SK-N-DZ (cell line): ENCODE data around the gene CCDC61.

Source experiments
- DNase-seq: peaks from one replicate; pipeline ENCODE4 v3.0.0-alpha.2; 2015; ENCODE audit warnings: low spot score

CCDC61 gene

DNA sequence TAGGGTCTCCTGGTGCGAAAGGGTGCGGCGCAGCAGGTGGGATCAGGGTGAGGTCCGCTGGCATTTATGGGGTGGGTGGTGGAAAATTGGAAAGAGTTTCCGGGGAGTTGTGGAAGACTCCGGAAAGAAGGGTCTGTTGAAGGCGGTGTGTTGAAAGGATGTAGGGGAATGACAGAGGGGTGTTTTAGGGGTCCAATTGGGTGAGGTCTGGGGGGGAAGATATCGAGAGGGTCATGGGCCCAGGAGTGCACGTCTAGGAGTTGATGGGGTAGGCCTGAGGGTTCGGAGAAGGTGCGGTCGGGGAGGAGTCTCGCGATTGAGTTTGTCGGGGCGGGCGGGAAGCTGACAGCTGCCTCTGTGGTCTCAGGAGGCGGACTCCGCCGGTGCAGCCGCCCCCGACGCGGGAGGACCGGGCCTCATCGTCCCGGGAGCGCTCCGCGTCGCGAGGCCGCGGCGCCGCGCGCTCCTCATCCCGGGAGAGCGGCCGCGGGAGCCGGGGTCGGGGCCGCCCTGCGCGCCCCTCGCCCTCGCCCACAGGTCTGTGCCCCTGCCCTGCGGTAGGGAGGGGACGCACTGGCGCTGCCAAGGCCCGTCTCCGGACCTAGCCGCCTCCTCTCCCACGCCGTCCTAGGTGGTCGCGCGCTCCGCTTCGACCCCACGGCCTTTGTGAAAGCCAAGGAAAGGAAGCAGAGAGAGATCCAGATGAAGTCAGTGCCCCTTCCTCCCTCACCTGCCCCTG, 20.6 kb downstream of the CCDC61 start:
- DNase-seq: no peak

- peak; percentile 53 for DNase-seq
These were observed 21.3 kb downstream of the CCDC61 start for GRCh38 chr19:46016426-46017094.

DNA sequence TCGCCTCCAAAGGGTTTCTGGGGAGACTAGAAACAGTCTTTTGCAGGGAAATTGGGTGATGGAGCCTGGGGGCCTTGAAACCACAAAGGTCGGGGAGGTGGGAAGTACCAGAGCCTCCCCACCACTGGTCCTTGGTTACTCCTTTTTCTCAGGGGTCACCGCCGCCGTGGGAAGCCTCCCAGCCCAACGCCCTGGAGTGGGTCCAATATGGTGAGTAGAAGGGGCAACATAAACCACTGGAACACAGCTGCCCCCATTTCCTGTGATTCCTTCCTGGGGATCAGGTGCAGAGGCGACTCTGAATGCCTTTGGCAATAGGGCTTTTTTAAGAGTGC, 21.8 kb downstream of the CCDC61 start:
- DNase-seq: no peak

DNA sequence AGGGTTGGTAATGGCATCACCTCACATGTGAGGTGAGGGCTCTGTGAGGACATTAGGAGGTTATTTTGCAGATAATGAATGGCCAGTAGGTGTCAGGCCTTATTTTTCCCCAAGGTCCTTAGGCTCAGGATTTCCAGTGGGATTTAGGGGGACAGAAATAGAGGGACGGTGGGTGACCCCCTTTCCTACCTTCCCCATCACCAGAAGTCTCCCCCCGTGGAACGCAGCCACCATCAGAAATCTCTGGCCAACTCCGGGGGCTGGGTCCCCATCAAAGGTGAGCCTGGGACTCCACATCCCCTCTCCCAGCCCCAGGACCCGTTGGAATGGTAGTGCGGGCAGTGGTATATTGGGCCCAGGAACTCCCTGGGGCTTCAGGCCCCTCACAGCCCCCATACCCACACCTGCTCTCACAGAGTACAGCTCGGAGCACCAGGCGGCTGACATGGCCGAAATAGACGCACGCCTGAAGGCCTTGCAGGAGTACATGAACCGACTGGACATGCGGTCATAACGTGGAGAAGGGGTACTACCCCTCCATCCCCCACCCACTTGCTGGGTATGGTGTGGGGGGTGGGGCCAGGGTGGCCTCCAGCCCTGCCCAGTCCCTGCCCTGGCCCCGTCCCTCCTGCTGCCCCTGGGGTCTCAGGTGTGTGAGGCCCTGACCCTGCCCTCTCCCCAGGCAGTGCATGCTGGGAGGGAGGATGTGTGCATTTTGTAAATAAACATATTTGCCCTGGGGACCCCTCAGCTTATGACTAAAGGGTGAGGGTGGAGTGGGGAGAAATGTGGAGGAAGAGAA, 22.8 kb downstream of the CCDC61 start:
- DNase-seq: no peak

GRCh38 chr19:46018729-46019251, 23.5 kb downstream of the CCDC61 start:
- DNase-seq: no peak

DNA sequence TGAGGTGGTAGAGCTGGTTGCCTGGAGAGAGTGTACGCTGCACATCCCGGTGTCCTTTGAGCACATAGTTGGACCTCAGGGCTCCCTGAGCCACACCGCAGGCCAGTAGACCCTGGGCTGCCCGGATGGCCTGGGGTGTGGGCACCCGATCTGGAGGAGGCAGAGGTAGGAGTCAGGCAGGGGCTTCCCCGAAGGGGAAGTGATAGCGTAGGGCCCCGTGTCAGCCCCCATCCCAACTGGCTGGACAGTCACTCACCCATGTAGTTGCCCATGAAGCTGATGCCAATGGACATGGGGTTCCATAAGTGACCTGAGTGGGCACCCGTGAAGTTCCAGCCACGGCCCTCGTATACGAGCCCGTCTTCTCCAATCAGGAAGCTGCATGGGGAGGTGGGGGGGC, 24.0 kb downstream of the CCDC61 start:
- DNase-seq: no peak

- DNase-seq: no peak
These were observed 25.5 kb downstream of the CCDC61 start for GRCh38 chr19:46020819-46021125.

GRCh38 chr19:46021531-46022041, 26.3 kb downstream of the CCDC61 start:
- DNase-seq: no peak

GRCh38 chr19:46022061-46022430, 26.8 kb downstream of the CCDC61 start:
- DNase-seq: no peak

DNA sequence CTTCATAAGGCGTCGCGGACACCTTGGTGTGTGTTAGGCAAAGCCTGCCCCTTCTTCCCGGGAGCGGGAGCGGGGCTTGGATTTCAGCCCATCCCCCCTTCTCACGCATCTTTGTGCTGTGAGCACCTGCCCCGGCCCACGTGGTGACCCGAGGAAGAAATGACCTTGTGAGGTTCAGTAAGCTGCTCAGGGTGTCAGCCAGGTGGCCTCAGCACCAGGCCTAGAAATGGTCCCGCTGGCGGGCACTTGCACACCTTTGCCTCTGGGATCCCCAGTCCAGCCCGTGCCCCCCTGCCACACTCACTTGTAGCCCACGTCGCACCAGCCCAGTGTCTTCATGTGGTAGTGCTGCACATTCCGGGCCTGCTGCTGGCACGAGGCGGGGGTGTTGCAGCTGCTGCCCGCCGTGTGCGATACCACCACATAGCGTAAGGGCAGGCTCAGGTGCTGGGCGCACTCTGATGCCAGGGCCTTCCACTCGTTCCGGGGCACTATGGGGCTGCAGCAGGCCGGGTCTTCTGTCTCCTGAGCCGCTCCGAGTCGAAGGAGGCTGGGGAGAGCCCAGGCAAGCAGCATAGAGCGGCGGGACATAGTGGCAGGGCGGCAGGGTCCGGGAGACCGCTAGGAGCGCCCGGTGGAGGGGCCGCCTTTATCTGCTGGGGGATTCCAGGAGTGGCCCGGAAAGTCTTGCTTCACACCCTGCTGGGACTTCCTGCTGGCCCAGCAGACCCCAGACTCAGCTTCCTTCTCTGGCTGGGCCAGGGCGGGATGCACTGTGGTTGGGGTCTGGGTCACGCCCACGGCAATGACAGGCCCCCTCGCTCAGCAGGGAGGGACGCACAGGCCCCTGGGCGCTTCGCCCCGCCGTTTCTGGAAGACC, 27.4 kb downstream of the CCDC61 start, which contains the start of gene PGLYRP1:
Gene PGLYRP1, minus strand, starts transcription at position 623 of the 880 bp plus-strand sequence. Its CDS starts 32 bp downstream, at position 591.
- no peak for DNase-seq

DNA sequence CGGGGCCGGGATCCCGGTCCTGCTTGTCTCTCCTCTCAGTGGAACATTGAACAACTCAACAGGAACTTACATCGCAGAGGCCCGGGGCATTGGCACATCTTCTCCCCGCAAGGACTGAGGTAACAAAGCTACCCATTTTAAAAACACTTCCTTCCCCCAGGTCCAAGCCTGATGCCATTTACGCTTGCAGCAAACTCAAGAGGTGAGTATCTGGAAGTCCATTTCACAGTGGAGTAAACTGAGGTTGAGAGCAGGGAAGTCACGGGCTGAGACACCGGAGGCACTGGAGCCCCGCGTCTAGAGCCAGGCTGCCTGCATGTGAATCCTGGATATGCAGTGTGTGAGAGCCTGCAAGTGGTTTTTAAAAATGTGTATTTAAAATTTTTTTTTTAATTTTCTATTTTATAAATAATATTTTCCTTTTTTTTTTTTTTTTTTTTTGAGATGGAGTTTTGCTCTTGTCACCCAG, 28.1 kb downstream of the CCDC61 start:
- DNase-seq: no peak

- no peak for DNase-seq
These were observed 30.6 kb downstream of the CCDC61 start for GRCh38 chr19:46025835-46026234.

- no peak for DNase-seq
These were observed 35.7 kb downstream of the CCDC61 start for GRCh38 chr19:46030812-46031550.

DNA sequence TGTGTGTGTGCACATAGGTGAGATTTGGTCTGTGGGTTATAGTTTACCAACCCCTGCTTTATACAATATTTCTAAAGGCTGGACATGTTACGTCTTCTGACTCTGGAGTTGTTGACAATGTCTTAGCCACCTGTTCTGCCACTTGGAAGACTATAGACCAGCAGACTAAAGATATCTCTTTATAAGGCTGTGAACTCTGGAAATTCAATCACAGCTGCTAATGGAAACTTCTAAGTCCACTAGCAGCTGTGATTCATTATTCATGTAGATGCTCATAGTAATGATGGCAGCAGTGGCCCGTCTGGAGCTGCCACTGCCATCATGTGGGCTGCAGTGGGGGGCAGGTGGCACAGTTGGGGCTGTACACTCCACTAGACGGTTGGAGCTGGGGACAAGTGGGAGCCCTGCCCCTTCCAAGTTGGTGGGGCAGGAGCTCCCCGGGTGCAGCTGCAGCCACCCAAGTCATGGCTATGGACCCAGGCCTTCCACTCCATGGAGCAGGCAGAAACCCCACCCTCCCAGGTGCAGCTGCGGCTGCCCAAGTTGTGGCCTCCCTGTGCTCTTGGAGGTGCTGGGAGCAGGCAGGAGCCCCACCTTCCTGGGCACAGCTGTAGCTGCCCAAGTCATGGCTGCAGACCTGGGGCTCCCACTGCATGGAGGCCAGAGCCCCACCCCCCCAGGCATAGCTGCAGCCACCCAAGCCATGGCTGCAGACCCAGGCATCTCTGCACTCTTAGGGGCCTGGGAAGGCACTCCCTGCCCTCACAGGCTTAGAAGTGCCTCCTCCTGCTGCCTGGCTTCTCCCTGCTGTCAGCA, 36.7 kb downstream of the CCDC61 start:
- DNase-seq: no peak

DNA sequence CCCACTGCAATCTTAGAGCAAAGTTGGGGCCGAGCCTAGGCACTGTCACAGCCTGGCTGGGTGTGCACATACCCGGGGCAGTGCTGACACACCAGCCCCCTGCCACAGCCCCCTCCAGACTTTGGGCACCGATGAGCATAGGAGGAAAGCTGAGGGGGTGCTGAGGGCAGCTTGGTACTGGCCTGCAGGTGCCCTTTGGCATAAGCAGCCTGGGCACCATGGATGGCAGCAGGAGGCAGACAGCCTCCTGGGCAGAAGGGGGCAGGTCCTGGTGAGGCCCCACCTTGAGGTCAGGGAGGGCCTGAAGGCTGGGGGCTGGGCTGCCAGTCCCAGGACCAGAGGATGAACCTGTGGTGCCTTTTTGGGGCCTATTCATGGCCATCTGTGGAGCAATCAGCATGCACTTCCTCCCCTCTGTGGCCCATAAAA, 37.3 kb downstream of the CCDC61 start:
- no peak for DNase-seq

DNA sequence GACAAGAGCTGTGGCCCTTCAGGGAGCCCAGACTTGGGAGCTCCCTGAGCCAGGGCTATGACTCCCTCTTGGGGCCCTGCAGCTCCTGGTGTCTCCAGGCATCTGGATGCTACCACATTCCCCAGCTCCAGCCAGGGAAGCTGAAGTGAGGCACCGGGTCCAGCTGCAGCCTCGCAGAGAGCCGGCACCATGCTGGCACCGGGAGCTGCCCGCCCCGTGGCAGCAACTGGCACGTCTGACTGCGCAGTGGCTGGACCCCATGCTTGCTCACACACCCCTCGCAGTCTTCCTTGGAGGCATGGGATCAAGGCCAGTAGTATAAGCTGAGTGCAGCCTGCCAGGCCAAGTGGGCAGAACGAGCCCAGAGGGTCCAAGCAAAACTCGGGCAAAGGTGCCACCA, 38.1 kb downstream of the CCDC61 start:
- DNase-seq: no peak

DNA sequence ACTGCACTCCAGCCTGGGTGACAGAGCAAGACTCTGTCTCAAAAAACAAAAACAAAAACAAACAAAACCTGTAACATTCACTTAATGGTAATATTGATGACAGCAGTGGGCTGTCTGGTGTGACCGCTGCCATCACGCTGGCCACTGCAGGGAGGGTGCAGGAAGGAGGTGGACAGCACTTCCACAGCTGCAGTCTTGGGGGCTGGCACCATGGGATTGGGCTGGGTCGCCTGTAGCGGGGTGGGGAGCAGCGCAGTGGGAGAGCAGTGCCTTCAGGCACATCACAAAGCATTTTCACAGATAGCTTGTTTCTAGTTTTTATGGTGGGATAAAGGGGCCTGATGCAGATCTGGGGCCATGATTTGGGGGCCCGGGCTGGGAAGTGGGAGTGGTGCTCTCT, 40.3 kb downstream of the CCDC61 start:
- no peak for DNase-seq

GRCh38 chr19:46035986-46036743, 40.9 kb downstream of the CCDC61 start:
- DNase-seq: no peak

GRCh38 chr19:46036744-46037128, 41.5 kb downstream of the CCDC61 start:
- DNase-seq: no peak
